Measurements from ENCODE around the gene NPEPL1. TPM values are rescaled to one million over a fixed set of nuclear protein-coding genes. Genes with fewer than 3 reads are reported as not detected.
"Not testable (repeated sequence)": the region's sequence is repeated elsewhere in the genome, so short reads cannot be mapped to it uniquely, and the experiment has no call there.

NPEPL1 gene
- total and polyA plus RNA-seq, 7 experiments from 2014 or later: 6.2 to 76.2 (median 49.5) TPM

GRCh38 chr20:58755062-58755697 is 62.6 kb downstream of the NPEPL1 start:
- Histone ChIP-seq H3K27ac (ENCODE audit: low read depth, low read length) (no peak overlapping the region), H3K36me3 (ENCODE audit: control insufficient read depth in 2 of 3, insufficient read depth in 3 of 3, low read length in 3 of 3) (no peaks in the 10 kb centered on the region), H3K4me1 (ENCODE audit: control insufficient read depth in 2 of 2, insufficient read depth in 2 of 2, low read length in 2 of 2) (no peaks in the 10 kb centered on the region), H3K27me3 (ENCODE audit: control insufficient read depth in 2 of 2, insufficient read depth in 2 of 2, low read length in 2 of 2) (no peaks in the 10 kb centered on the region), H3K9me3 (ENCODE audit: control insufficient read depth in 2 of 3, low read length in 3 of 3) (no peaks in the 10 kb centered on the region), H3K4me3 (ENCODE audit: low read length) (no peak overlapping the region)
- DNase-seq: no peak
- no peak overlapping the region for H3K27ac Mint-ChIP-seq
- intact Hi-C loops (cut with micrococcal nuclease): no loop called here
- ChIA-PET POLR2A (no interaction called here), CTCF (no interaction called here)
- peaks cover 0 to 1% (median 0%) of the 10 kb centered on the region in 11 donors for H3K9me3 Mint-ChIP-seq
- H3K4me3 Mint-ChIP-seq: no peak overlapping the region
- peaks cover 0 to 4% (median 0%) of the 10 kb centered on the region in 5 donors for H3K36me3 Mint-ChIP-seq
- ATAC-seq: no peak
- peaks cover 8 to 31% (median 12%) of the 10 kb centered on the region in 5 donors for H3K27me3 Mint-ChIP-seq
- peaks cover 0 to 6% (median 0%) of the 10 kb centered on the region in 7 donors for H3K4me1 Mint-ChIP-seq

GRCh38 chr20:58755766-58756449 is 63.3 kb downstream of the NPEPL1 start:
- ChIA-PET CTCF (interaction anchor here (0.6 kb wide), 1 partner anchor 34 kb away, joined by 3 read pairs; no protein-coding TSS in a partner anchor), POLR2A (no interaction called here)
- no peak overlapping the region for H3K27ac ChIP-seq (ENCODE audit: low read depth, low read length)
- peaks cover 0 to 1% (median 0%) of the 10 kb centered on the region in 11 donors for H3K9me3 Mint-ChIP-seq
- H3K4me3 Mint-ChIP-seq: no peak overlapping the region
- H3K27me3 ChIP-seq (ENCODE audit: control insufficient read depth in 2 of 2, insufficient read depth in 2 of 2, low read length in 2 of 2): no peaks in the 10 kb centered on the region
- peaks cover 0 to 6% (median 0%) of the 10 kb centered on the region in 7 donors for H3K4me1 Mint-ChIP-seq
- no peak for DNase-seq
- no peak overlapping the region for H3K27ac Mint-ChIP-seq
- peaks cover 0 to 3% (median 0%) of the 10 kb centered on the region in 5 donors for H3K36me3 Mint-ChIP-seq
- intact Hi-C loops (cut with micrococcal nuclease): no loop called here
- no peak overlapping the region for H3K4me3 ChIP-seq (ENCODE audit: low read length)
- H3K4me1 ChIP-seq (ENCODE audit: control insufficient read depth in 2 of 2, insufficient read depth in 2 of 2, low read length in 2 of 2): no peaks in the 10 kb centered on the region
- H3K9me3 ChIP-seq (ENCODE audit: control insufficient read depth in 2 of 3, low read length in 3 of 3): no peaks in the 10 kb centered on the region
- H3K27me3 Mint-ChIP-seq: peaks cover 8 to 30% (median 12%) of the 10 kb centered on the region in 5 donors
- no peaks in the 10 kb centered on the region for H3K36me3 ChIP-seq (ENCODE audit: control insufficient read depth in 2 of 3, insufficient read depth in 3 of 3, low read length in 3 of 3)
- no peak for ATAC-seq

GRCh38 chr20:58756450-58756775 is 63.8 kb downstream of the NPEPL1 start:
- H3K4me1 Mint-ChIP-seq: peaks cover 0 to 6% (median 0%) of the 10 kb centered on the region in 7 donors
- Histone ChIP-seq H3K36me3 (ENCODE audit: control insufficient read depth in 2 of 3, insufficient read depth in 3 of 3, low read length in 3 of 3) (no peaks in the 10 kb centered on the region), H3K4me1 (ENCODE audit: control insufficient read depth in 2 of 2, insufficient read depth in 2 of 2, low read length in 2 of 2) (no peaks in the 10 kb centered on the region), H3K27ac (ENCODE audit: low read depth, low read length) (no peak overlapping the region), H3K9me3 (ENCODE audit: control insufficient read depth in 2 of 3, low read length in 3 of 3) (no peaks in the 10 kb centered on the region), H3K27me3 (ENCODE audit: control insufficient read depth in 2 of 2, insufficient read depth in 2 of 2, low read length in 2 of 2) (no peaks in the 10 kb centered on the region), H3K4me3 (ENCODE audit: low read length) (no peak overlapping the region)
- no peak overlapping the region for H3K4me3 Mint-ChIP-seq
- peaks cover 9 to 25% (median 12%) of the 10 kb centered on the region in 5 donors for H3K27me3 Mint-ChIP-seq
- H3K9me3 Mint-ChIP-seq: peaks cover 0 to 1% (median 0%) of the 10 kb centered on the region in 11 donors
- POLR2A ChIA-PET: no interaction called here
- no peak for DNase-seq
- CTCF ChIA-PET: interaction anchor here (0.6 kb wide), 1 partner anchor 33 kb away, joined by 3 read pairs; no protein-coding TSS in a partner anchor
- intact Hi-C loops (cut with micrococcal nuclease): no loop called here
- no peaks in the 10 kb centered on the region for H3K36me3 Mint-ChIP-seq
- no peak overlapping the region for H3K27ac Mint-ChIP-seq
- no peak for ATAC-seq

GRCh38 chr20:58757647-58758046 is 65.0 kb downstream of the NPEPL1 start:
- DNase-seq; H3K4me1 ChIP-seq (ENCODE audit: control insufficient read depth in 2 of 2, insufficient read depth in 2 of 2, low read length in 2 of 2); H3K36me3 Mint-ChIP-seq; CTCF ChIA-PET; H3K36me3 ChIP-seq (ENCODE audit: control insufficient read depth in 2 of 3, insufficient read depth in 3 of 3, low read length in 3 of 3); POLR2A ChIA-PET; H3K9me3 Mint-ChIP-seq; H3K27ac ChIP-seq (ENCODE audit: low read depth, low read length); H3K4me1 Mint-ChIP-seq; H3K27ac Mint-ChIP-seq; ATAC-seq; H3K4me3 ChIP-seq (ENCODE audit: low read length); H3K4me3 Mint-ChIP-seq; H3K27me3 ChIP-seq (ENCODE audit: control insufficient read depth in 2 of 2, insufficient read depth in 2 of 2, low read length in 2 of 2); intact Hi-C loops (cut with micrococcal nuclease); H3K9me3 ChIP-seq (ENCODE audit: control insufficient read depth in 2 of 3, low read length in 3 of 3): not testable (repeated sequence)
- H3K27me3 Mint-ChIP-seq: peaks cover 10 to 31% (median 15%) of the 10 kb centered on the region in 5 donors

GRCh38 chr20:58759947-58760346 is 67.3 kb downstream of the NPEPL1 start:
- H3K27ac ChIP-seq (ENCODE audit: low read depth, low read length): no peak overlapping the region
- H3K9me3 ChIP-seq (ENCODE audit: control insufficient read depth in 2 of 3, low read length in 3 of 3): no peaks in the 10 kb centered on the region
- no peaks in the 10 kb centered on the region for H3K27me3 ChIP-seq (ENCODE audit: control insufficient read depth in 2 of 2, insufficient read depth in 2 of 2, low read length in 2 of 2)
- Mint-ChIP-seq H3K4me1 (peaks cover 0 to 6% (median 0%) of the 10 kb centered on the region in 7 donors), H3K4me3 (no peak overlapping the region), H3K36me3 (no peaks in the 10 kb centered on the region), H3K27me3 (peaks cover 7 to 37% (median 22%) of the 10 kb centered on the region in 5 donors), H3K9me3 (peaks cover 0 to 4% (median 0%) of the 10 kb centered on the region in 11 donors), H3K27ac (no peak overlapping the region)
- DNase-seq (no peak), ATAC-seq (no peak)
- no peaks in the 10 kb centered on the region for H3K36me3 ChIP-seq (ENCODE audit: control insufficient read depth in 2 of 3, insufficient read depth in 3 of 3, low read length in 3 of 3)
- CTCF ChIA-PET: no interaction called here
- no peaks in the 10 kb centered on the region for H3K4me1 ChIP-seq (ENCODE audit: control insufficient read depth in 2 of 2, insufficient read depth in 2 of 2, low read length in 2 of 2)
- POLR2A ChIA-PET: no interaction called here
- intact Hi-C loops (cut with micrococcal nuclease): no loop called here
- no peak overlapping the region for H3K4me3 ChIP-seq (ENCODE audit: low read length)

GRCh38 chr20:58760856-58761255 is 68.3 kb downstream of the NPEPL1 start:
- POLR2A ChIA-PET: no interaction called here
- CTCF ChIA-PET: no interaction called here
- Histone ChIP-seq H3K27me3 (ENCODE audit: control insufficient read depth in 2 of 2, insufficient read depth in 2 of 2, low read length in 2 of 2) (no peaks in the 10 kb centered on the region), H3K9me3 (ENCODE audit: control insufficient read depth in 2 of 3, low read length in 3 of 3) (no peaks in the 10 kb centered on the region), H3K36me3 (ENCODE audit: control insufficient read depth in 2 of 3, insufficient read depth in 3 of 3, low read length in 3 of 3) (no peaks in the 10 kb centered on the region), H3K4me3 (ENCODE audit: low read length) (no peak overlapping the region), H3K27ac (ENCODE audit: low read depth, low read length) (no peak overlapping the region), H3K4me1 (ENCODE audit: control insufficient read depth in 2 of 2, insufficient read depth in 2 of 2, low read length in 2 of 2) (no peaks in the 10 kb centered on the region)
- intact Hi-C loops (cut with micrococcal nuclease): no loop called here
- Mint-ChIP-seq H3K27ac (no peak overlapping the region), H3K27me3 (peaks cover 15 to 39% (median 28%) of the 10 kb centered on the region in 5 donors), H3K36me3 (no peaks in the 10 kb centered on the region), H3K4me1 (peaks cover 0 to 6% (median 0%) of the 10 kb centered on the region in 7 donors), H3K4me3 (no peak overlapping the region), H3K9me3 (peaks cover 0 to 4% (median 0%) of the 10 kb centered on the region in 11 donors)
- no peak for DNase-seq
- no peak for ATAC-seq

GRCh38 chr20:58762120-58762519 is 69.5 kb downstream of the NPEPL1 start:
- DNase-seq (no peak), ATAC-seq (no peak)
- Histone ChIP-seq H3K9me3 (ENCODE audit: control insufficient read depth in 2 of 3, low read length in 3 of 3) (no peaks in the 10 kb centered on the region), H3K27ac (ENCODE audit: low read depth, low read length) (no peak overlapping the region), H3K4me3 (ENCODE audit: low read length) (no peak overlapping the region), H3K4me1 (ENCODE audit: control insufficient read depth in 2 of 2, insufficient read depth in 2 of 2, low read length in 2 of 2) (no peaks in the 10 kb centered on the region), H3K36me3 (ENCODE audit: control insufficient read depth in 2 of 3, insufficient read depth in 3 of 3, low read length in 3 of 3) (no peaks in the 10 kb centered on the region), H3K27me3 (ENCODE audit: control insufficient read depth in 2 of 2, insufficient read depth in 2 of 2, low read length in 2 of 2) (no peaks in the 10 kb centered on the region)
- Mint-ChIP-seq H3K4me1 (no peaks in the 10 kb centered on the region), H3K27me3 (peaks cover 14 to 42% (median 25%) of the 10 kb centered on the region in 5 donors), H3K9me3 (peaks cover 0 to 3% (median 0%) of the 10 kb centered on the region in 11 donors), H3K36me3 (no peaks in the 10 kb centered on the region), H3K27ac (no peak overlapping the region), H3K4me3 (no peak overlapping the region)
- intact Hi-C loops (cut with micrococcal nuclease): no loop called here
- ChIA-PET POLR2A (no interaction called here), CTCF (no interaction called here)

All from naive thymus-derived CD4-positive, alpha-beta T cell (primary cell).